ENCODE data around the gene PRKAR2B.

The PRKAR2B gene

DNA sequence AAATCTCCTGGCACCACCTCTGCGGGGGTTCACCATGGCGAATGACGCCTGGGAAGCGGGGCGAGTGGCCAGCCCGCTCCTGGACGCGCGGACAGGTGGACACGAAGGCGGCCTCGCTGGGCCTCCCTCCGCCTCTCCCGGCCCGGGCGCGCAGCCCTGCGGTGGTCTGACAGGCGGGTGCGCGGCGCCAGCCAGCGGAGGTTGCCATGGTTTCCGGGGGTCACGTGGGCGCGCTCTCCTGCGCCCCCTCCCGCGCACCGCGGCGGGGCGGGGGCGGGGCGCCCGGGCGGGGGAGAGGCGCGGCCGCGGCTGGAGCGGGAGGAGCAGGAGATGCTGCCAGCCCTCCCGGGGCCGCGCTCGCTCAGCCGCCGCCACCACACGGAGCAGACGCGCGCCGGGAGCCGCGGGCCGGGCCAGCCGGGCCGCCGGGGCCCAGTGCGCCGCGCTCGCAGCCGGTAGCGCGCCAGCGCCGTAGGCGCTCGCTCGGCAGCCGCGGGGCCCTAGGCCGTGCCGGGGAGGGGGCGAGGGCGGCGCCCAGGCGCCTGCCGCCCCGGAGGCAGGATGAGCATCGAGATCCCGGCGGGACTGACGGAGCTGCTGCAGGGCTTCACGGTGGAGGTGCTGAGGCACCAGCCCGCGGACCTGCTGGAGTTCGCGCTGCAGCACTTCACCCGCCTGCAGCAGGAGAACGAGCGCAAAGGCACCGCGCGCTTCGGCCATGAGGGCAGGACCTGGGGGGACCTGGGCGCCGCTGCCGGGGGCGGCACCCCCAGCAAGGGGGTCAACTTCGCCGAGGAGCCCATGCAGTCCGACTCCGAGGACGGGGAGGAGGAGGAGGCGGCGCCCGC lies at the start of gene PRKAR2B:
TSS of gene PRKAR2B (plus strand) at position 359 of the 848 bp plus-strand sequence. CDS start at position 562, 203 bp downstream.
- no peak for DNase-seq (ENCODE audit: low read depth)

DNA sequence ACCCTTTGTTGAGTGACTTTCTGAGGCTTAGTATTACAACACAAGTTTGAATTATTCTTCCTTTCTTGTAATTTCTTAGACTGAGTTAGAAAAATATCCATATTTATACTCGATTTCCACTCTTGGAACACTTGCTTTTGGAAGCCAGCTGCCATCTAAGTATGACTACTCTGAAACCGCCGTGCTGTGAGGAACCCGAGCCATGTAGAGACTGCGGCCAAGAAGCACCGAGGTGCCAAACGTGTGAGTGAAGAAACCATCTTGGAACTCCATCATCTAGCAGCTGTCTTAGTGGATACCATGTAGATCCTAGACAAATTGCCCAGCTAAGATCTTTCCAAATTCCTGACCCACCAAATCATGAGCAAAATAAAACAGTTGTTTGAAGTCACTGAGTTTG lies 49.7 kb upstream of the PRKAR2B start:
- DNase-seq (ENCODE audit: low read depth) = no peak

DNA sequence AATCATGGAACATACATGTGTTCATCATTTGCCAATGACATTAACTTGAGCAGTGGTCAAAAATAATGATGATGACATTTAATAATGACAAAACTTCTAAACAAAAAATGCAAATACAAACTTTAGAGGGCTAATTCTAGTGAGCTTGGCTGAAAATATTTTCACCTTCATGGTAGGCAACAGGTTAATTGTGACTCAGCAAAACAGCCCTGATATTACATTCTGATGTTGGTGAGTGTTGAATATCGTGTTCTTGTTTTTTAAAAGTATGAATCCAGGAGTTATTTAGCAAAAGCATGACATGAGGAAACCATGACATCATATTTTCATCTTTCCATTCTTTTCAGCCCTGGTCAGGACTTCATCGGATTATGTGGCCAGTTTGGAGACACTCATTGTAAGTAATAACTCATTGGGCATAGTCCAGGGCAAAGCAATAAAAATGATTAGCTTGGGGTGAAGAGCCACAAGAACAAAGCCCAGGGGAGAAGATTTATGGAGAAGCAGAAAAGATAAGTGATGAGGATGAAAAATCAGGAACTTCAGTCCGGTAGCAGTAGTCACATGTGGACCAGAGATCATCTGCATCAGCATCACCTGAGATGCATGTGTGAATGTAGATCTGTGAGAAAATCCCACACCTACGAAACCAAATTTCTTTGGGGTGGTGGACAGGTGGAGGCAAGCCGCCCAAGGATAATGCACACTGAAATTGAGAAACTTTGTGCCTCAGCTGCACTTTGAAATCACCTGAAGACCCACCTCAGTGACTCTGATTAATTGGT lies 46.8 kb upstream of the PRKAR2B start:
- DNase-seq (ENCODE audit: low read depth) = no peak

DNA sequence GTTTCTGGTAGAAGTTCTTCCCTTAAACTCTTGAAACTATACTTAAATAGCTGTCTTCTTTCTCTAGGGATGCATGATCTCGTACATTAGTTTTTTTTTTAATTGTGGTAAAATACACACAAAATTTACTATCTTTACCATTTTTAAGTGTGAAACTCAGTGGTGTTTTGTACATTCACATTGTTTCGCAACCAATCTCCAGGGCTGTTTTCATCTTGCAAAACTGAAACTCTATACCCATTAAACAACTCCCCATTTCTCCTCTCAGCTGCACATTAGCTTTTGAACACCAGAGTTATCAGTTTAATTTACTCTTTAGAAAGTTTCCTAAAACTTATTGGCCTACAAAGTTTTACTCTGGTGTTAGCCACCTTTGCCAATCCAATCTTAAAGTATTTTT lies 45.5 kb upstream of the PRKAR2B start:
- no peak for DNase-seq (ENCODE audit: low read depth)

DNA sequence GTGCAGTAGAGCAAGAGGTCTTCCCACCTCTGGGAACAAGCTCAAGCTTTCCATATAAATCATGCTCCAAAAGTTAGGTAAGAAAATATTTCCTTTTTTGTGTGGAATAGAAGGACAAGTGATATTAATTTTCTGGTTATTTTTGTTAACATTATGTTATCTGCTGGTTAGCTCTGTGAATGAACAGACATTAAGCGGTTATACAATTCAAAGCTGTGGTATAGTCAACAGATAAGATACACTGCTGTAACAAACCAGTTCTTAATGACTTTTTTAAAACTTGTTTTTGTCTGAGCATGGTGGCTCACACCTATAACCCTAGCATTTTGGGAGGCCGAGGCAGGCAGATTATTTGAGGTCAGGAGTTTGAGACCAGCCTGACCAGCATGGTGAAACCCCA lies 43.0 kb upstream of the PRKAR2B start:
- DNase-seq (ENCODE audit: low read depth) = no peak

DNA sequence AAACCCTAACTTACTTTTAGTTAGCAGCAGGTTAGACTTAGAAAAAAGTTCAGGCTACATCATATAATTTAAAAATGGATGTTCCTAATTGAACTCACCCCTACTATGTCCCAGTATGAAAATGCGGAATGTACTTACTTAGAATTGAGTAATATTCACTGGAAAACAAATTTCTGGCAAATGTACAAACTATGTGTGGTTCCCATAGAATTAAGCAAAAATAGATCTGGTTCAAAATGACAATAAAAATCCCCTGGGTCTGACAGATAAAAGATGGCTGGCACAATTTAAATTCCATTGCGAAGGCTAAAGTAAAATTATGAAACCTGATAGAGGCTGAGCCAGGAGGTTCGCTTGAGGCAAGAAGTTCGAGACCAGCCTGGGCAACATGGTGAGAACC lies 42.4 kb upstream of the PRKAR2B start:
- no peak for DNase-seq (ENCODE audit: low read depth)

DNA sequence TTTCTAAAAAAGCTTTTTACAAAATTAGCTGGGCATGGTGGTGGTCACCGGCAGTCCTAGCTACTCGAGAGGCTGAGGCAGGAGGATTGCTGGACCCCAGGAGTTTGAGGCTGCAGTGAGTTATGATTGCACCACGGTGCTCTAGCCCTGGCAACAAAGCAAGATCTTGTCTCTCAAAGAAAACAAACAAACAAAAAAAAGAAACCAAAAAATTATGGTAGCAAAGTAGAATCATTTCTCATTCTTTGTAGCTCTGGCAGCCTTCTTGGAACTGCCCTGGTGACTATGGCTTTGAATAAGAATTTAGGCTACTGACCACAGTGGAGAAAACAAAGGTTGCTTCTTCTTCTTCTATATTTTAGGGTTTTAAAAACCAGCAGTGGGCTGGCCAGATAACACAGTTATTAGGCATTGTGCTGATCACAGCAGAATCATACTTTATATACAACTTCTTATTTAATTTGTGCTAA lies 41.9 kb upstream of the PRKAR2B start:
- no peak for DNase-seq (ENCODE audit: low read depth)

DNA sequence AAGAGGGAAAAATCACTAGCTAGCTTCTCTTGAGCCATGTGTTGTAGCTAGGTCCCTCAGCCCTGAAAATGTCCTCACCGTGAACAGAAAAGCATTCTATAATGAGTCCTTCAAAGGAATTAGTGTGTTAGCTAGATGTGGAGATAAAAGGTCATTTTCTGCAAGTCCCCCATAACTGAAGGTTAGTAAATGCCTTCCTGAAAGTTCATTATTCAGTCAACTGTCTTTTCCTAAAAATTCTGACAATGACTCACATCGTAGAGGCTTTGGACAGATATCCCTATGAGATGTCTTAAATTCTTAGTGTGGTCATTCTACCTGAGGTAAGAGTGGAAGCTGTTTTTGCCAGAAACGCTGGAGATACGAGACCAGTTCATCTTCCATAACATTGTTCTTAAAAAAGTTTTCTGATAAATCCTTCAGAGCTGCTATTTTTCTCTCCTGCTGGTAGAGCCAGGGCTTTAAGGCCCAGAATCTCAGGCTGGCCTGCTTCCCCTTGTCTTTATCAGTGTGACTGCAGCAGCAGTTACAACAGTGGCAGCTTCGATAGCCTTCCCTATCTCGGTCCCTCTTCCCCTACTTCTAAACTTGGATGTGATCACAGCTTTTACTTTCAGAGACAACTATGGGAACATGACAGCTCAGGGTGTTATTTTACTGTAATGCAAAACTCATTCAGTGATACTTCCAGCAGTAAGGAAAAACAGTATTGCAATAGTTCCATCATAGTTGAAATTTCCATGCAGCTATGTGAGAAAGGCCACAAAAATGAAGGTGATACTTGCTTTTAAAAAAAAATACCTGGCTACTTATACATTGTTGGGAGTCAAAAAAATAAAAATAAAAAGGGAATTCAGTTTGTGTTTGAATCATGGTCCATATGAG lies 37.3 kb upstream of the PRKAR2B start:
- no peak for DNase-seq (ENCODE audit: low read depth)

DNA sequence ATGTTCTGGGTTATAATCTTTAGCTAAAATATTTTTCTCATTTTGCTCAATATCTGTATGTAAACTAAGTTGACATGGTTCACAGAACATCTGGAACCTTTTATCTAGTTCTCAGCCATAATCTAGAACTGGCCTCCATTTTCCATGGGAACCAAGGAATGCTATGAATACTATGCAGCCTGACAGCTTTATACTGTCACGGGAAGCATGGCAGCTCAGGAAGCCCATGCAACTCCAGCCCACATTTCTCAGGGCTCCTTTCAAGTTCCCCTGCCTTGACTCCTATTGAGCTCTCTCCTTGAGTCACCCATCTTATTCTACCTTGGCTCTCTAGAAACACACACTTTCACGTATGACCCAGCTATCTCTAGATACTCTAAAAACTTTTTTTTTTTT lies 36.6 kb upstream of the PRKAR2B start:
- no peak for DNase-seq (ENCODE audit: low read depth)

DNA sequence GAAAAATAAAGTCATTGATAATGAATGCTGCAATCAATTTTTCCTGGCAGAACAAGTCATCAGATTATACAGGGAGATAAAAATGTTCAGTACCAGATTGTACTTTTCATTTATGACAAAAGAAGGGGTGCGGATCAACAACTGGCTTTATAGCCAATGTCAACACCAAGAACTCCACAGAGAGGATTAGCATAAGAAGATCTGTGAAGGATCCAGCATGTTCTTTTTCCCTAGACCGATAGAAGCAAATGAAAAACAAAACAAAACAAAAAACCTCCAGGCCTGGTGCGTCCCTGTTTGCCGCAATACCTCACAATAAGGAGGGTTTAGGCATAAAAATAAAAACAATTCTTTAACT lies 34.7 kb upstream of the PRKAR2B start:
- no peak for DNase-seq (ENCODE audit: low read depth)

DNA sequence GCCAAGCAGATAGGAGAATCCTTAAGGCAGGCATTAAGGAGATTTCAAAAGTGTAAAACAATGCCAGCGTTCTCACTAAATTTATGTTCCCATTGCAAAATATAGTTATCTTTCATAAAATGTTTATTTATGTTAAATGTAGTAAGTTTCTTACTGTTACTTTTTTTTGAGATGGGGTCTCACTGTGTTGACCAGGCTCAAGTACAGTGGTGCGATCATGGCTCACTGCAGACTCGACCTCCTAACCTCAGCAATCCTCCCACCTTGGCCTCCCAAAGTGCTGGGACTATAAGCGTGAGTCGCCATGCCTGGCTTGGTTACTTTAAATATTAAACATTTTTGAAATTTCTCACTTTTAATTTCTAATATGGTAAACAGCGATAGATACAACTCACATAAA lies 31.8 kb upstream of the PRKAR2B start:
- DNase-seq (ENCODE audit: low read depth) = no peak

DNA sequence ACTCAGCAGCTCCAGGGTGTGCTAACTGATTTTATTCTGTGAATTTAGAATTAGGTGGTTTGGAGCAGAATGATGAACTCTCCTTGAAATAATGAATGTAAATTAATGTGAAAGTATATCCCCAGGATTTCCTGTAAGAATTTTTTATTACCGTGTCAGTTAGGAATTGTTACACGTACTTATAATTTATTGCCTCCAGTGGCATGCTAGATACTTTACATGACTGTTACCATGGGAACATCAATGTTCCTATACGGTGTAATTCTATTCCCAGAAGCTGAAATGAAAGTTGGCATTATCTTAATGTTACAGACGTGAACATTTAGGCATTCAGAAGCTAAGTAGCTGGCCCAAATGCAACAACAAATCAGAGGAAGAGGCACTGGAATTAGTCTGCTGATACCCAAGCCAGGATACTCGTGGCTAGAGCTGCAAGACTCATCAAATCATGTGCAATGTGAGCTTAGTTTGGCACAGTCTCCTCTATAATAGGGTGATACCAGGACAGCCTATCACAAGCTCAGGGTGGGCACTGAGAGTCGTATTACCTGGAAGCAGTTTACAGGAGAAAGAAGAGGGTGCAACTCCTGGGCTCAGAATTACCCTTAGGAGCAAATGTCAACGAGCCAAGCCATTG lies 30.0 kb upstream of the PRKAR2B start:
- no peak for DNase-seq (ENCODE audit: low read depth)

DNA sequence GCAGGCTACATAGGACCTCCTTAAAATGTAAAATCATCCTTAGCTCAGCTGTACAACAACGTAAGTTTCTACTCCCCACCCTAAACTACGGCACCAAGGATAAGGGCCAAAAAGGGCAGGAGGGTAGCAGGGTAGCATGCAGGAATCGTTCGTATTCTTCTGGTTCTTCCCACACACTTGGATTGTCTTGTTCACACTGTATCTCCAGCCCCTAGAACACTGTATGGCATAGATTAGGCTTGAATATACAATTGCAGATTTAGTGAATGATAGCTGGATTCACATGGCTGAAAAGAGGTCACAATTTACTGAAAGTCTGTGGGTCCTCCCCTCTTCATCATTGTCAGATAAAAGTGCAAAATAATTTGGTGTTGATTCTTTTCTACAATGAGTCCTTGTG lies 28.2 kb upstream of the PRKAR2B start:
- no peak for DNase-seq (ENCODE audit: low read depth)

DNA sequence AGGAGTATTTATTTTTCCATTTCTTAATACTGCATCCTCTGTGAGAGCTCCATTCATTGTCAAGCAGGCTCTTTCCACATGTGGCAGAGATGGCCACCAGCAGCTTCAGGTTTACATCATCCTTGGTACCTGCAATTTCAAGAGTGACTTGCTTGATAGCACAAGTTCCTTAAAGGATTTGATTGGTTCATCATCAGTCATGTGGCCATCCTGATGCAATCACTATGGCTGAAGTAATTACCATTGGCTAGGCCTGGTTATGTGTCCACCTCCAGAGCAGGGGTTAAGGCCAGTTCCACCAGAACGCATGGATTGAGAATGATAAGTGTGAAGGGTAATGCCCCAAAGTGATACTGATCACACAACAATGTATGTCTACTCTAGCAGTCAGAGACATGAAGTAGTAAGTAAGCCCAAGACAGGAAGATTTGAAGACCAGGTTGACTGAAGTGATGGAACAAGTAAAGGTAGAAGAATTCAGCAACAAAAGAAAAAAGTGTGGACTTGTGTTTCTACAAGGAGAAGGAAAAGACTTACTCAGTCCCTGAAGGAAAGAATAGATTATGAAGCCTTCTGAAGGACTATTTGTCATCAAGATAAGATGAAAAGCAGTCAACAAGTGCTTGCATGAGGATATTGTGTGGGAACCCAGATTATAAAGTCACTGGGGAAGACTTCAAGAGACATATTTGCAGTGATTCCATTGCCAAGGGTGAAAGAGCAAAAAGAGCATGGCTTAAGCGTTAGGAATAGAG lies 26.4 kb upstream of the PRKAR2B start:
- DNase-seq (ENCODE audit: low read depth) = no peak

DNA sequence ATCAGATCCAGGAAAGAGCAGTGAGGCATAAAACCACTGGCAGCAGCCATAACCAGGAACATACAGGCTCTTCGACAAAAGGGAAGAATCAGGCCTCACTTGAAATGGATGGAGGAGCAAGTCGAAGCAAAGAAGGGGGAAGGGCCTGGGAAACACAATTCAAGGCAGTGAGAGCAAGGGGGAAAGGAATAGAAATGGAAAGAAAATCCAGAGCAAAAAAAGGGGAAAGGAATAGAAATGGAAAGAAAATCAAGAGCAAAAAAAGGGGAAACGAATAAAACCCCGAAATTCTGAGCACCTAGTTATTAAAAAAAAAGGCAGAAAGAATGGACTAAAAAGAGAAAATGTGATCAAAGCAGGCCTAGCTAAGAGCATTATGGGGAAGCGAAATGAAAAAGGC lies 24.1 kb upstream of the PRKAR2B start:
- DNase-seq (ENCODE audit: low read depth) = no peak

DNA sequence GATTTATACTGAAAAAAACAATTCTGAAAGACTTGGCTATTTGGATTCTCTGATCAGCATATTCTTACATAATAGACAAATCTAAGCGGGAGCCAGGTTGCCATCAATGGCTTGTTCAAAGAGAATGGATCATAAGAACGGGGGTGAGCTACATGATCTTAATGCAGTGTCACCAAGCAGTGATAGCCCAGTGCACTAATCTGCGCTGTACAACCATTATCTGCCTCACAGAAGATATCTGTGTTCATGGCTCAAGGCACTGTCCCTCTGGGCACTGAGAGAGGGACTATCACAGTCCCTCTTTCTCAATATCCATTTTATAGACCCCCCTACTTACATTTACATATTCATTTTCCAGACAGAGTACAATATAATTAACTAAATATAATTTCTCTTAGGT lies 22.9 kb upstream of the PRKAR2B start:
- no peak for DNase-seq (ENCODE audit: low read depth)

DNA sequence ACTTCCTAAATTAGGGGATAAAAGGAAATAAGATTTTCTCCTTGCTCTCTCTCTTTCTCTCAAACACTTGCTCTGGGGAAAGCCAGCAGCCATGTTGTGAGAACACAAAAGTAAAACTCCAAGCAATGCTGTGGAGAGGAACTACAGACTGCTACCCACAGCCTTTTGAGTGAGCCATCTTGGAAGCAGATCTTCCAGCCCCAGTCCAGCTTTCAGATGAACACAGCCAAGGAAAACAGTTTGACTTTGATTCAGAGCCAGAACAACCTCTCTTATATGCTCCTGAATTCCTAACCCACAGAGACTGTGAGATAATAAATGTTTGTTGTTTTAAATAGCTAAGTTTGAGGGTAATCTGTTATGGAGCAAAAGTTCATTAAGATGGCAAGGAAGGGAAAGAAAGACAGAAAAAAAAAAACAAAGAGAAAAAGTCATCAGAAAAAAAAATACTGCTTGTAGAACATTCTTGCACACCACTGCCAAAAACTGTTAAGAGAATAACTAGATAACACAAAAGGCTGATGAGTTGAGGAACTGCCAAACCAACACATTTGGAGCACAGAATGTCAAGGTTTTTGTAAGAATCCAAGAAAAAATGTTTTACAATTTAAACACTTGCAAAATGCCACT lies 20.9 kb upstream of the PRKAR2B start:
- no peak for DNase-seq (ENCODE audit: low read depth)

DNA sequence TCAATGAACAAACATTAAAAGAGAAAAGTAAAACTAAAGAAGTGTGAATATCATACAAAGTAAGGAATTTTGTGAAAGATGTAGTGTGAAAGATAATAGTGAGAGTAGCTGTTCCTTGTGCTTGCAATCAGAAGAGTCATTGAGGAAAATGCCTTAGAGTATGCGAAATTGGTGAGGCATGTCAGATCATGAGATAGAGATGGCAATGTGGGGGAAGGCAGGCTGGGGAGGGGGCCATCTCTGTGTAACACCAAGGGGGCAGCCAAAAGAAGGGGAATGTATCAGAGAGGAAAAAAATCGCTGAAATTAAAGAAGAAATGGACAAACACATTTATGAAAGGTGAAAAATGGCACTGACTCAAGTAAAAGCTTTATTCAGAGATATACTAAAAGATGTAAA lies 19.6 kb upstream of the PRKAR2B start:
- DNase-seq (ENCODE audit: low read depth) = no peak

DNA sequence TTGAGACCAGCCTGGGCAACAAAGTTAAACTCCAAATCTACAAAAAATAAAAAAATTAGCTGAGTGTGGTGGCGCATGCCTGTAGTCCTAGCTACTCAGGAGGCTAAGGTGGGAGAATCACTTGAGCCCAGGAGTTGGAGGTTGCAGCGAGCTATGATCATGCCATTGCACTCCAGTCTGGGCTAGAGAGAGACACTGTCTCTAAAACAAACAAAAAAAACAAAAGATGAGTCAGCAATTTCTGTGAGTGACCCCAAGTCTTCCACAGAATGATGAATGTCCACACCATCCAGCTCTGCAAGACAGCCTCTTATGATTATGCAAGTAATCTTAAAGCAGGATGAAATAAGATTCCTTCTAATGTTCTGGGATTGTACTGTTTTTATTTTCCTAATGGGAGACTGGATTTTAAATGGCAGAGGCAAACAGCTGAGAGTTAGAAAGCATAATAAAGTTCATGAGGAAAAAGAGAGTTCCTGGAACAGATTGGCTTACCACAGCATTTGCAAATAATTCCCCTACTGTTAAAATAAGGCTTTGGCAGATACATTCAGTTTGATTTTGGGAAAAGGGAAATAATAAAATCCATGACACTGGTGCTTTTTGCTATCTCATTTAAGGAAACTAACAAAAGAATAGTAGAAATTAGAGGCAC lies 18.9 kb upstream of the PRKAR2B start:
- no peak for DNase-seq (ENCODE audit: low read depth)

DNA sequence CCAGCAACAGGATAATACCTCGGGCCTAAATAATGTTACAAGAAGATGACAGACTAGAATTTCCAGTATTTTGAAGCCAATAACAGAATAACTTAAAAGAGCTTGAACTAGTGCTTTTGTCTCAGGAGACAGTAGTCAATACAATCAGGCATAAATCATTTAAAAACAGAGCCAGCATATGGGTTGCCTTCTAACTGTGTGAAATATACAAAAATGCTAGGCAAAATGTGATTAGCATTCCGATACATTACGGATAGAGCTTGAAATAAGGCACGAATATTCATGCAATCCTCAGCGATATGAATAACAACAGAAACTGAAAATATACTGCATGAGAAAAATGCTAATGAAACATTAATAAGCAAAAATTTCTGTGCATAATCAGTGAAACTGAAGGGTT lies 18.3 kb upstream of the PRKAR2B start:
- DNase-seq (ENCODE audit: low read depth) = no peak

Data from HS-5 (cell line).